GM21723 (cell line): ENCODE data around the gene HMGB3.
"Not testable (repeated sequence)": the region's sequence is repeated elsewhere in the genome, so short reads cannot be mapped to it uniquely, and the experiment has no call there.

Experiments used
- ATAC-seq: cut with Tn5 transposase; IDR thresholded peaks from one replicate; pipeline ENCODE4 v1.9.1; 2021; ENCODE audit warnings: mild to moderate bottlenecking, moderate library complexity; ENCODE audit not compliant: unreplicated experiment

The HMGB3 gene

GRCh38 chrX:150975655-150976390 is 7.3 kb upstream of the HMGB3 start:
- ATAC-seq = no peak

DNA sequence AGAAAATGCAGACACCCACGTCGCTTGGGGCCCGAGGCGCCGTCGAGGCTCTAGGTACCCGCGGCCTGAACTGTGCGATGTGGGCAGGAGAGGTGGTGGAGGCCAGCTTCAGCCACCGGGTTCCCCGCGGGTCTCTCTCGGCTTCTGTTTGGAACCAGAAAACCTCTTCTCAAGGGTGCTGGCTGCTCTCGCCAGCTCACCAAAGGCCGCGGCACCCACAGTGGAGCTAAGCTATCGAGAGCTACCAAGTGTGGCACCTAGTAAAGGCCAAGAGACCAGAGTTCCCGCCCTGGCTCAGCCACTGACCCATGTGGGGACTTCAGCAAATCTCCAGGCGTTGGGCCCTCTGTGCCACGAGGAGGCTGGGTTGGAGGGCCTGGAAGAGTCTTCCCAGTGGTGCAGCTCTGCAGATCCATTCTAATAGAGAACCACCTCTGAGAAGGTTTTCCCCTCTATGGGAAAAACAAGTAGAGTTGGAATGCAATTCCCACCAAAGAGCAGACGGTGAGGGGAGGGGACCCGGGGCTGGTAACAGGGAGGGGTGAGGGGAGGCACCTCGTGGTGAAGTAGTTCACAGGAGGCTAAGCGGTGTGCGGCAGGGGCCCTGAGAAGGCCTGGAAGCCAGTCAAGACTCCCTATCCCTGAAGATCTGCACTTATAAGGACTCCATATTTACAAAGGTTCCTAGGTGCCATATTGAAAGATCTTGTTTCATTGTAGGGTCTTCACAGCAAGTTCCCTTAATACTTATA is 5.5 kb upstream of the HMGB3 start:
- no peak for ATAC-seq

DNA sequence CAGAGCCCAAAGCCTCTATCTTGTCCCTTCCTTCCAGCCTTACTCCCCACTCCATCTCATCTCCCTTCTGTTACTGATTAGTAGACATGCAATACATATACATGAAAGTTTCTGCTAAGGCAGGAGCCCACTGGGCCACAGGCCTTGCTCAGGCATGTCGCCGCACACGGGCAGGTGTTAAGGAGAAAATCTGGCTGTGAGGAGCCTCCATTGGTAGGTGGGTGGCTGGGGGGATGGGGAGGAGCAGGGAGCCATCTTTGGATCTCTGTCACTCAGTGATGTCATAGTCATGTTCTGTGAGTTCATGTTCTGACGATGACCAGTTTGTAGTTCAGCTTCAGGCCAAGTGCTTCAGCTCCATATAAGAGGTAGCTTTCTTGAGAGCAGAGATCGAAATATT is 2.9 kb upstream of the HMGB3 start:
- no peak for ATAC-seq

GRCh38 chrX:150980711-150981110 is 2.4 kb upstream of the HMGB3 start:
- no peak for ATAC-seq

- no peak for ATAC-seq
These were observed 824 bp upstream of the HMGB3 start for GRCh38 chrX:150982235-150982787.

DNA sequence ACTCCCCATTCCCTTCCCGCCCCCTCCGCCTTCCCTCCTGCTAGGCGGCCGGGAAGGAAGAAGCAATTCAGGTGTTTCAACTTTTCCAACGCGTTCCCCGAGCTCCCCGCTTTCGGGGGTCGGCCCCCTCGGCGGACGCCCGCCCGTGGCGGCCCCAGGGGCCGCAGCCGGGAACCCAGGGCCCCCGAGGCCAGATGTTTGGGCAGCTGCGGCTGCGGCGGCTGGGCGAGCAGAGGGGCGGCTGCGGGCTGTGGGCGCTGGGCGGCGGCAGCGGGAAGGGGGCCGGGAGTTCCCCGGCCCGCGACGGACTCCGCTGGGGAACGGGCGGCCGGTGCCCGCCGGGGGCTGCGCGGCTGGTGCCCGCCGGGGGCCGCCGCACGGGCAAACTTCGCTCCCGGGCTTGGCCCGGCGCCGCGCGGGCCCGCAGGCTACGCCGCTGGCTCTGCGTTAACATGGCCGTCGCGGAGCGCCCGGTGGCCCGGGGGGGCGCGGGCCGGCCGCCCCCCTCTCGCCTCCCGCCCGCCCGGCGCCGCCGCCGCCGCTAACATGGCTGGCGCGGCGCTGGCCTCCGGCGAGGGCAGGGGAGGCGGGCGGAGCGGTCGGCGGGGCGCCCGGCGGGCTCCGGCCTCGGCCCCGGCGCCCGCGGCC is 510 bp downstream of the HMGB3 start:
- peak; percentile 39 for ATAC-seq

GRCh38 chrX:150984169-150984824 is 1.2 kb downstream of the HMGB3 start:
- ATAC-seq = no peak

GRCh38 chrX:150987687-150988086 is 4.6 kb downstream of the HMGB3 start:
- ATAC-seq = not testable (repeated sequence)

- no peak for ATAC-seq
These were observed 6.3 kb downstream of the HMGB3 start for GRCh38 chrX:150989420-150989819.

GRCh38 chrX:150990910-150991309 is 7.8 kb downstream of the HMGB3 start:
- no peak for ATAC-seq

GRCh38 chrX:151000861-151001331 is 17.8 kb downstream of the HMGB3 start:
- ATAC-seq = no peak

DNA sequence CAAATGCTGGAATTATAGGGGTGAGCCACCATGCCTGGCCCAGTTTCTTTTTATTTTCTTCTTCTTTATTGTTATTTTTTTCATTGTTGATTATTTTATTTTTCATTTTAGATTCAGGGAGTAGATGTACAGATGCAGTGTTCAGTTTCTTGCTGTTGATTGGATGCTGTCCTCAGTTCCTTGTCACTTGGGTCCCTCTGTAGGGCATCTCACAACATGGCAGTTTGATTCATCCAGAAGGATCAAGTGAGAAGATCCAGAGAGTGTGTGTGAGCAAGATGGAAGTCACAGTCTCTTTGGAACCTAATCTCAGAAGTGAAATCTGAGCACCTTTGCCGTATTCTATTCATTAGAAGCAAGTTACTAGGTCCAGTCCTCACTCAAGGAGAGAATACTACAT is 20.9 kb downstream of the HMGB3 start:
- ATAC-seq = no peak

DNA sequence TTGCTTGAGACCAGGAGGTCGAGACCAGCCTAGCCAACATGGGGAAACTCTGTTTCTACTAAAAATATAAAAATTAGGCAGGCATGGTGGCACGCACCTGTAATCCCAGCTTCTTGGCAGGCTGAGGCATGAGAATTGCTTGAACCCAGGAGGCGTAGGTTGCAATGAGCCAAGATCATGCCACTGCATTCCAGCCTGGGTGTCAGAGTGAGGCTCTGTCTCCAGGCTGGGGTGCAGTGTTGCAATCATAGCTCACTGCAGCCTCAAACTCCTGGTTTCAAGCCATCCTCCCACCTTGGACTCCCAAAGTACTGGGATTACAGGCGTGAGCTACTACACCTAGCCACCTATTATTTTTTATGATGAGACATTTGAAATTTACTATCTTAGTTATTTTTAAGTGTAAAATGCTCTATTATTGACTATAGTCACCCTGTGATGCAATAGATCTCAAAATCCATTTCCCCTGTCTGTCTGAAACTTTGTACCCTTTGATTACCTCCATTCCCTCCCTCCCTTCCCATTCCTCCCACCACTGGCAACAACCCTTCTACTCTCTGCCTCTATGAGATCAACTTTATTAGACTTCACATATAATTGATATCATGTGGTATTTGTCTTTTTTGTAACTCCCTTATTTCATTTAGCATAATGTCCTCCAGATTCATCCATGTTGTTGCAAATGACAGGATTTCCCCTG is 23.4 kb downstream of the HMGB3 start:
- ATAC-seq = no peak

DNA sequence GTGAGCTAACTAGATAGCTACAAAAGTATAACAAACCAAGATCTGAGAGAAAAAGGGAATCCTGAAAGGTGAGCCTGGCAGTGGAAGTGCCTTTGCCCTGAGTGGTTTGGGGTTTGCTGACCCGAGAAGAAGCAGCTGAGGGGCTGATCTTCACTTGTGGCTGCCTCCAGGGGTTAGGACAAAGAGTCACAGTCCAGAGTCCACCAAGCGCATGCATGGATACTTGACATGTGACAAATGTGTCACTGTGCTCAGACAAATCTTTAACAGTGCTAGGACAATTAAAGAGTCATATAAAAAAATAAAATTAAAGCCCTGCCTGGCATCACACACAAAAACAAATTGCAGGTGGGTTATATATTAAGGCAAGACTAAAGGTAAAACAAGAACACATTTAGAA is 26.4 kb downstream of the HMGB3 start:
- no peak for ATAC-seq

DNA sequence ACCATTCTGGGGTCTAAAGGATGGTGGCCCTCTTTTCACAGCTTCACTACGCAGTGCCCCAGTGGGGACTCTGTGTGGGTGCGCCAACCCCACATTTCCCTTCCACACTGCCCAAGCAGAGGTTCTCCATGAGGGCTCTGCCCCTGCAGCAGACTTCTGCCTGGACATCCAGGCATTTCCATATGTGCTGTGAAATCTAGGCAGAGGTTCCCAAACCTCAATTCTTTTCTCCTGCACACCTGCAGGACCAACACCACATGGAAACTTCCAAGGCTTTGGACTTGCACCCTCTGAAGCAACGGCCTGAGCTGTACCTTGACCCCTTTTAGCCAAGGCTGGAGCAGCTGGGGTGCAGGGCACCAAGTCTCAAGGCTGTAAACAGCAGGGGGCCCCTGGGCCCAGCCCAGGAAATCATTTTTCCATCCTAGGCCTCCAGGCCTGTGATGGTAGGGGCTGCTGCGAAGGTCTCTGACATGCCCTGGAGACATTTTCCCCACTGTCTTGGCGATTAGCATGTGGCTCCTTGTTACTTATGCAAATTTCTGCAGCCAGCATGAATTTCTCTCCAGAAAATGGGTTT is 30.1 kb downstream of the HMGB3 start:
- no peak for ATAC-seq

DNA sequence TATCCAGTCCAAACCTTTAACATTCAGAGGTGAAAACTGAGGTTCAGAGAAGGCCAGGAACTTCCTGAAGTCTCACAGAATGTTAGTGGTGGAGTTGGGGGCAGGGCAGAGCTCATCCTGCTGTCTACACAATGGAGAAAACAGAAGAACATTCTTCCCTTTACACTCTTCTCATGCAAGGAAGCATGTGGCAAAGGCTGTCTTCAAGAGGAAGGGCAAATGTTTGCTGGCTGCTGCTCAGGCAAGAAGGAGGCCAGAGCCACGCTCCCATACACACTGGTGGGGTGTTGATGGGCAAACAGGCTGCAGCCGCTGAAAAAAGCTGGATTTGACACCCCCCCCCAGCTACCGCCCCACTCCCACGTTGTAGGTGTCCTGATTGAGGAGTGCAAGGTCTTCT is 32.5 kb downstream of the HMGB3 start:
- ATAC-seq = no peak

- no peak for ATAC-seq
These were observed 36.7 kb downstream of the HMGB3 start for GRCh38 chrX:151019856-151020255.

DNA sequence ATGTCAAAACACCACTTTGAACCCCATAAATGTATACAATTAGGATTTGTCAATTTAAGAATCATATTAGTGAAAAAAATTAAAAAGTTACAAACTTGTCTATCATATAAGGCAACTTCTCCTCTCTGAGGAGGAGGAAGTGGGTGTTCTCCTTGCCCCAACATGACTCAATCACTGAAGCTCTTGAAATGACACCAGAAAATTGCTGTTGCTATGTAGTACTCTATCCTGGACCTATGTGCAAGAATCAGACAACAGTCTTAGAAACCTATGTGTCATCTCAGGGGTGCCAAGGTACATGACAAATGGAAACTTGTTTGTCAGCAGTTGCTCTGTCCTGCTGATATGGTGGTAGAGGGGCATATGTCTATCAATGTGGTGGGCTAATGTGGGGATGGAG is 47.7 kb downstream of the HMGB3 start:
- no peak for ATAC-seq

DNA sequence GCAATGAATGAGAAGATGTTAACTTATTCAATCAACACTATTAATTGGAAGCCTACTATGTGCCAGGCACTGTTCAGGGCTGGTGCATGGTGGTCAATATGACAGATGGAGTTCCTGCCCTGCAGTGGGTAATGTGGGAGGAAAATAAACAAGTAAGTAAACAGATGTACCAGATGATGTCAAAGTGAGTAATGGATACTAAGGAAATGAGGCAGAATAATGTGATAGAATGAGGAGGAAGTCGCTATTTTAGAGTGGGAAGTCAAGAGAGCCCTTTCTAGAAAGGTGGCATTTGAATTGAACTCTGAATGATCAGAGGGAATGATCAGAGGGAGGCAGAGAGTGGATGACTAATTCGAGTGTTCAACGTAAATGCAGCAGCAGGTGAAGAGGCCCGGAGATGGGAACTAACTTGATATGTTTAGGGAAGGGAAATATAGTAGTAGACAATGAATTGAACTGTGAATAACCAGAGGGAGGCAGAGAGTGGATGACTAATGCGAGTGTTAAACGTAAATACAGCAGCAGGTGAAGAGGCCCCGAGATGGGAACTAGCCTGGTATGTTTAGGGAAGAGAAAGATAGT is 48.3 kb downstream of the HMGB3 start:
- no peak for ATAC-seq

DNA sequence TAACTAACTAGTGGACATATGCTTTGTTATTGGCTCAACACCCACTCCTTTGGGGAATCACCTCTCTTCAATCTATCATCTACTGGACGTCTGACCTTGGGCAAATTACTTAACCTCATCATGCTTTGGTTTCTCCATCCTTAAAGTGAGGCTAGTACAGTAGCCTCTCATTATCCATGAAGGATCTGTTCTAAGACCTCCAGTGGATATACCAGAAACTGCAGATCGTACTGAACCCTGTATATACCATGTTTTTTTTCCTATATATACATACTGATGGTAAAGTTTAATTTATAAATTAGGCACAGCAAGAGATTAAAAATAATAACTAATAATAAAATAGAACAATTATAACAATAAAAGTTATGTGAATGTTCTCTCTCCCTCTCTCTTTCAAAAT is 56.2 kb downstream of the HMGB3 start:
- no peak for ATAC-seq
